Measurements from ENCODE around the gene KDM4B. TPM values are rescaled to one million over a fixed set of nuclear protein-coding genes. Genes with fewer than 3 reads are reported as not detected.

KDM4B gene
- total RNA-seq, 4 donors from 2014 or later, result 26.6 to 84.2 (median 39.9) TPM

GRCh38 chr19:5092481-5092843 is 123.5 kb downstream of the KDM4B start:
- in situ Hi-C loops (cut with MboI; ENCODE audit: low pct_ligation_motif_present in 1 of 4, low pct_unique_long_range_greater_than_20kb in 1 of 4, low sequenced_read_pairs in 3 of 4) (no loop called here), intact Hi-C loops (cut with DNase I; ENCODE audit: low total_unique reads) (no loop called here)
- 92% methylated on average over 14 of the region's 14 CpGs; no CpG with 5 or more reads in 1 of the 2 donors for WGBS, 2 donors (ENCODE audit: low coverage in 1 of 2)
- H3K4me1 ChIP-seq, result peaks cover 0 to 18% (median 2%) of the 10 kb centered on the region in 4 donors
- peaks cover 0 to 2% (median 0%) of the 10 kb centered on the region in 4 donors for H3K36me3 ChIP-seq
- no peak for DNase-seq
- H3K27me3 ChIP-seq, result no peaks in the 10 kb centered on the region
- peak overlapping the region in 3 of 4 donors; percentile 58 to 71 (median 63) for H3K27ac ChIP-seq
- H3K4me3 ChIP-seq, result no peak overlapping the region
- no peaks in the 10 kb centered on the region for H3K9me3 ChIP-seq
- TF ChIP-seq, protein P1, sequence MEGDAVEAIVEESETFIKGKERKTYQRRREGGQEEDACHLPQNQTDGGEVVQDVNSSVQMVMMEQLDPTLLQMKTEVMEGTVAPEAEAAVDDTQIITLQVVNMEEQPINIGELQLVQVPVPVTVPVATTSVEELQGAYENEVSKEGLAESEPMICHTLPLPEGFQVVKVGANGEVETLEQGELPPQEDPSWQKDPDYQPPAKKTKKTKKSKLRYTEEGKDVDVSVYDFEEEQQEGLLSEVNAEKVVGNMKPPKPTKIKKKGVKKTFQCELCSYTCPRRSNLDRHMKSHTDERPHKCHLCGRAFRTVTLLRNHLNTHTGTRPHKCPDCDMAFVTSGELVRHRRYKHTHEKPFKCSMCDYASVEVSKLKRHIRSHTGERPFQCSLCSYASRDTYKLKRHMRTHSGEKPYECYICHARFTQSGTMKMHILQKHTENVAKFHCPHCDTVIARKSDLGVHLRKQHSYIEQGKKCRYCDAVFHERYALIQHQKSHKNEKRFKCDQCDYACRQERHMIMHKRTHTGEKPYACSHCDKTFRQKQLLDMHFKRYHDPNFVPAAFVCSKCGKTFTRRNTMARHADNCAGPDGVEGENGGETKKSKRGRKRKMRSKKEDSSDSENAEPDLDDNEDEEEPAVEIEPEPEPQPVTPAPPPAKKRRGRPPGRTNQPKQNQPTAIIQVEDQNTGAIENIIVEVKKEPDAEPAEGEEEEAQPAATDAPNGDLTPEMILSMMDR (IDR thresholded peaks at IDR 0.05), result no peak
- no peak for TF ChIP-seq EP300 (IDR thresholded peaks at IDR 0.05; ENCODE audit: low read depth)
- no peak for TF ChIP-seq POLR2AphosphoS5 (IDR thresholded peaks at IDR 0.05)
- no peak for TF ChIP-seq POLR2A (IDR thresholded peaks at IDR 0.05)

DNA sequence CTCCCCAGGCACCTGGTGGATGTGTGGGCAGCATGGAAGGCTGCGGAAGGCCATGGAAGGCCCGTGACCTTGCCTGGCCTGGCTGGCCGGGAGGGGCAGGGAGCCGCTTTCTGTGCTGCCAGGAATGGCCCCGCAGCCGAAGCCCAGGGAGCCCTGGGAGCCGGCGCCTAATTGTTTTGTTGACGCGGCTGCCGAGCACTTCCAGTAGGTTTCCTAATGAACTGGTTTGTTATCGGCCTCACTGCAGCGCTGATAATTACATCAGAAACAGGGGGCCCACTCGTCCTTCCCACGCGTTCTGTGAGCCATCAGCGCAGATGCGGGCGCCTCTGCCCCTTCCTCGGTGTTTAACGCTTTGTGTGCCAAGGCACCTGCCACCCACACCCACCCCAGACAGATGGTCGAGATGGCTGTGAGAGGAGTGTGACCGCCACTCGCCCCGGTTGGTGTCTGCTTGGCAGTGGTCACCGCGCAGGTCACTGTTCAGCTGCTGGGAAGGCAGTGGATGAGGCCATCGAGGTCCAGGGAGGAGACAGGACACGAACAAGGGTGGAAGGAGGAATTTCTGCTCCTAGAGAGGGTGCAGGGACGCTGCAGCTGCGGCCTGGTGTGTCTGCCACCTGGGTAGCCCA is 124.5 kb downstream of the KDM4B start:
- TF ChIP-seq POLR2A (IDR thresholded peaks at IDR 0.05), result no peak
- TF ChIP-seq, protein P1 (IDR thresholded peaks at IDR 0.05), result no peak
- no peak for TF ChIP-seq POLR2AphosphoS5 (IDR thresholded peaks at IDR 0.05)
- no peak for TF ChIP-seq EP300 (IDR thresholded peaks at IDR 0.05; ENCODE audit: low read depth)
- no peak overlapping the region for H3K27ac ChIP-seq
- in situ Hi-C loops (cut with MboI; ENCODE audit: low pct_ligation_motif_present in 1 of 4, low pct_unique_long_range_greater_than_20kb in 1 of 4, low sequenced_read_pairs in 3 of 4), result no loop called here
- H3K27me3 ChIP-seq, result no peaks in the 10 kb centered on the region
- H3K36me3 ChIP-seq, result peaks cover 0 to 4% (median 1%) of the 10 kb centered on the region in 4 donors
- H3K4me1 ChIP-seq, result peaks cover 0 to 18% (median 2%) of the 10 kb centered on the region in 4 donors
- no peak for DNase-seq
- WGBS, 2 donors (ENCODE audit: low coverage in 1 of 2), result 91% methylated on average over 30 of the region's 31 CpGs; no CpG with 5 or more reads in 1 of the 2 donors
- H3K9me3 ChIP-seq, result peaks cover 0 to 2% of the 10 kb centered on the region in 2 donors
- intact Hi-C loops (cut with DNase I; ENCODE audit: low total_unique reads), result no loop called here
- no peak overlapping the region for H3K4me3 ChIP-seq

- Histone ChIP-seq H3K36me3 (peaks cover 0 to 10% (median 2%) of the 10 kb centered on the region in 4 donors), H3K9me3 (peaks cover 0 to 9% of the 10 kb centered on the region in 2 donors), H3K4me1 (peaks cover 0 to 18% (median 2%) of the 10 kb centered on the region in 4 donors), H3K27ac (no peak overlapping the region), H3K4me3 (no peak overlapping the region), H3K27me3 (no peaks in the 10 kb centered on the region)
- intact Hi-C loops (cut with DNase I; ENCODE audit: low total_unique reads) (no loop called here), in situ Hi-C loops (cut with MboI; ENCODE audit: low pct_ligation_motif_present in 1 of 4, low pct_unique_long_range_greater_than_20kb in 1 of 4, low sequenced_read_pairs in 3 of 4) (no loop called here)
- 92 to 100% methylated on average over 1 to 26 of the region's 26 CpGs for WGBS, 2 donors (ENCODE audit: low coverage in 1 of 2)
- DNase-seq, result no peak
- TF ChIP-seq, protein P1 (IDR thresholded peaks at IDR 0.05), result no peak
- TF ChIP-seq EP300 (IDR thresholded peaks at IDR 0.05; ENCODE audit: low read depth), result no peak
- TF ChIP-seq POLR2A (IDR thresholded peaks at IDR 0.05), result no peak
Measured at GRCh38 chr19:5093948-5094718, 125.2 kb downstream of the KDM4B start.

GRCh38 chr19:5094768-5095567 is 126.1 kb downstream of the KDM4B start:
- Histone ChIP-seq H3K27ac (no peak overlapping the region), H3K4me1 (peaks cover 0 to 18% (median 2%) of the 10 kb centered on the region in 4 donors), H3K4me3 (no peak overlapping the region), H3K36me3 (peaks cover 0 to 17% (median 2%) of the 10 kb centered on the region in 4 donors), H3K27me3 (no peaks in the 10 kb centered on the region), H3K9me3 (peaks cover 6 to 18% of the 10 kb centered on the region in 2 donors)
- DNase-seq, result no peak
- 97 to 100% methylated on average over 1 to 31 of the region's 31 CpGs for WGBS, 2 donors (ENCODE audit: low coverage in 1 of 2)
- in situ Hi-C loops (cut with MboI; ENCODE audit: low pct_ligation_motif_present in 1 of 4, low pct_unique_long_range_greater_than_20kb in 1 of 4, low sequenced_read_pairs in 3 of 4) (no loop called here), intact Hi-C loops (cut with DNase I; ENCODE audit: low total_unique reads) (no loop called here)
- no peak for TF ChIP-seq POLR2A (IDR thresholded peaks at IDR 0.05)
- TF ChIP-seq, protein P1 (IDR thresholded peaks at IDR 0.05), result no peak
- TF ChIP-seq POLR2AphosphoS5 (IDR thresholded peaks at IDR 0.05), result no peak
- TF ChIP-seq EP300 (IDR thresholded peaks at IDR 0.05; ENCODE audit: low read depth), result no peak

Data from transverse colon (tissue), 4 donors.